ENCODE data around the gene DOCK3.
"Not testable (repeated sequence)": the region's sequence is repeated elsewhere in the genome, so short reads cannot be mapped to it uniquely, and the experiment has no call there.

Gene DOCK3

DNA sequence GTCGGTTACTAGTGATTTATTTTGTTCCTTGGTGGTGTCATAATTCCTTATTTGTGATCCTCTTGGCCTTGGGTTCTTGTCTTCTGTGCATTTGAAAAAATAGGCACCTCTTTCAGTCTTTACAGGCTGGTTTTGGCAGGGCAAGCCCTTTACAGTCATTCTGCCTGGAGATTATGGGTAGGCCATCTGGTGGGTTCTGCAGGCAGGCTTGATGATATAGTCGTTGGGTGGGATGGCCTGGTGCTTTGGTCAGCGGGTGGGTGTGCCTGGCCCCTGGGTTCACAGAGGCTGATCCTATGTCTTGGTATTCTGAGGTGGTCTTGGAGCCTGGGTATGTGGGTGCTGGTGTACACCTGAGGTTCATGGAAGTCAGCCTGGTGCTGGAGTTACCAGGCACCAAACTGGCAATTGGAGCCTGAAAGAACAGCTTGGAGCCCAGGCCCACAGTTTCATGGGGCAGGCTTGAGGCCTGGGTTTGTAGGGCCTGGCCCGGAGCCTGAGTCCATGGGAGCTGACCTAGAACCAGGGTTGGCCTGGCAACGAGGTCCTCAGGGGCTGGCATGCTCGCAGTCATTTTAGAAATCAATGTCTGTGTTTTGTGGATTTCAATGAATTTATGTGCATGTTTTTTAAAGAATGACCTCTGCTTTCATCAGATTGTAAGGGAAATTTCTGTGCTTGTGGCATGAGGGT, 63.3 kb downstream of the DOCK3 start:
- DNase-seq (ENCODE audit: low read depth), result no peak
- no peak overlapping the region for H3K4me3 ChIP-seq (ENCODE audit: low read length)
- TF ChIP-seq, protein P1, sequence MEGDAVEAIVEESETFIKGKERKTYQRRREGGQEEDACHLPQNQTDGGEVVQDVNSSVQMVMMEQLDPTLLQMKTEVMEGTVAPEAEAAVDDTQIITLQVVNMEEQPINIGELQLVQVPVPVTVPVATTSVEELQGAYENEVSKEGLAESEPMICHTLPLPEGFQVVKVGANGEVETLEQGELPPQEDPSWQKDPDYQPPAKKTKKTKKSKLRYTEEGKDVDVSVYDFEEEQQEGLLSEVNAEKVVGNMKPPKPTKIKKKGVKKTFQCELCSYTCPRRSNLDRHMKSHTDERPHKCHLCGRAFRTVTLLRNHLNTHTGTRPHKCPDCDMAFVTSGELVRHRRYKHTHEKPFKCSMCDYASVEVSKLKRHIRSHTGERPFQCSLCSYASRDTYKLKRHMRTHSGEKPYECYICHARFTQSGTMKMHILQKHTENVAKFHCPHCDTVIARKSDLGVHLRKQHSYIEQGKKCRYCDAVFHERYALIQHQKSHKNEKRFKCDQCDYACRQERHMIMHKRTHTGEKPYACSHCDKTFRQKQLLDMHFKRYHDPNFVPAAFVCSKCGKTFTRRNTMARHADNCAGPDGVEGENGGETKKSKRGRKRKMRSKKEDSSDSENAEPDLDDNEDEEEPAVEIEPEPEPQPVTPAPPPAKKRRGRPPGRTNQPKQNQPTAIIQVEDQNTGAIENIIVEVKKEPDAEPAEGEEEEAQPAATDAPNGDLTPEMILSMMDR (conservative IDR thresholded peaks at IDR 0.05; ENCODE audit: low read depth, low read length), result no peak

DNA sequence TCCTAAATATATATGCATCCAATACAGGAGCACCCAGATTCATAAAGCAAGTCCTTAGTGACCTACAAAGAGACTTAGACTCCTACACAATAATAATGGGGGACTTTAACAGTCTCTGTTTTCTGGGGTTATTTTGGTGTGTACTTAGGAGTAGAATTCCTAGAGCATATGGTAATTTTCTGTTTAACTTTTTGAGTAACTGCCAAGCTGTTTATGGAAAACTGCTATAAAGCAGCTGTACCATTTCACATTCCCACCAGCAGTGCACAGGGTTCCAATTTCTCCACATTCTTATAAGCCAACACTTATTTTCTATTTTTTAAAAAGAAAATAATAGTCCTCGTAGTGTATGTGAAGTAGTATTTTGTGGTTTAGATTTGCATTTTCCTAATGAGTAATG, 68.9 kb downstream of the DOCK3 start:
- DNase-seq (ENCODE audit: low read depth), result no peak
- no peak overlapping the region for H3K4me3 ChIP-seq (ENCODE audit: low read length)
- TF ChIP-seq, protein P1 (conservative IDR thresholded peaks at IDR 0.05; ENCODE audit: low read depth, low read length), result no peak

DNA sequence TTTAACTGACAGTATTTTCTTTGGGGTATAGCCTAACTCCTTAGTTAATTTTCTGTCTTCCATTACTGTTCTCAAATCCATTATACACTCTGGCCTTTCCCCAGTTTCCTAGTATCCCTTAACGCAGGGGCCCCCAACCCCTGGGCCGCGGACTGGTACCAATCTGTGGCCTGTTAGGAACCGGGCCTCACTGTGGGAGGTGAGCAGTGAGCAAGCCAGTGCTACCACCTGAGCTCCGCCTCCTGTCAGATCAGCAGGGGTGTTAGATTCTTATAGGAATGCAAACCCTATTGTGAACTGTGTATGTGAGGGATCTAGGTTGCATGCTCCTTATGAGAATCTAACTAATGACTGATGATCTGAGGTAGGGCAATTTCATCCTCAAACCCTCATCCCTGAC, 75.1 kb downstream of the DOCK3 start:
- no peak overlapping the region for H3K4me3 ChIP-seq (ENCODE audit: low read length)
- TF ChIP-seq, protein P1 (conservative IDR thresholded peaks at IDR 0.05; ENCODE audit: low read depth, low read length), result no peak
- no peak for DNase-seq (ENCODE audit: low read depth)

DNA sequence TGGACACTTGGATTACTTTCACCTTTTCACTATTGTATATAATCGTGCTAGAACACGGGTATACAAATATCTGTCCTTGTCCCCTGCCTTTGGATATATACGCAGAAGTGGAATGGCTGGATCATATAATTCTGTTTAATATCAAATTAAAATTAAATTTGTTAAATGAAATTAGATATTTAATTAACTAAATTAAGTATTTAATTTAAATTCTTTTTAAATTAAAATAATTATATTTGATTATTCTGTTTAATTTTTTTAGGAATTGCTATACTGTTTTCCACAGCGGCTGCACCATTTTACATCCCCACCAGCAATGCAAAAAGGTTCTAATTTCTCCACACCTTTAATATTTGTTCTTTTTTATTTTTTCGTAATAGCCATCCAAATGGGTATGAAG, 84.3 kb downstream of the DOCK3 start:
- TF ChIP-seq, protein P1 (conservative IDR thresholded peaks at IDR 0.05; ENCODE audit: low read depth, low read length), result no peak
- H3K4me3 ChIP-seq (ENCODE audit: low read length), result no peak overlapping the region
- DNase-seq (ENCODE audit: low read depth), result no peak

DNA sequence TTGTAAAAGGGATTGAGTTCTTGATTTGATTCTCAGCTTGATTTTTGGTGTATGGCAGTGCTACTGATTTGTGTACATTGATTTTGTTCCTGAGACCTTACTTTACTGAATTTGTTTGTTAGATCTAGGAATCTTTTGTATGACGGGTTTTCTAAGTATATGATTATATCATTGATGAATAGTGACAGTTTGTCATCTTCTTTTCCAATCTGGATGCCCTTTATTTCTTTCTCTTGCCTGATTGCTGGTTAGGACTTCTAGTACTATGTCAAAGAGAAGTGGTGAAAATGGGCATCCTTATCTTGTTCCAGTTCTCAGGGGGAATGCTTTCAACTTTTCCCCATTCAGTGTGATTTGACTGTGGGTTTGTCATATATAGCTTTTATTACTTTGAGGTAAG, 103.0 kb downstream of the DOCK3 start:
- TF ChIP-seq, protein P1 (conservative IDR thresholded peaks at IDR 0.05; ENCODE audit: low read depth, low read length), result no peak
- no peak overlapping the region for H3K4me3 ChIP-seq (ENCODE audit: low read length)
- no peak for DNase-seq (ENCODE audit: low read depth)

DNA sequence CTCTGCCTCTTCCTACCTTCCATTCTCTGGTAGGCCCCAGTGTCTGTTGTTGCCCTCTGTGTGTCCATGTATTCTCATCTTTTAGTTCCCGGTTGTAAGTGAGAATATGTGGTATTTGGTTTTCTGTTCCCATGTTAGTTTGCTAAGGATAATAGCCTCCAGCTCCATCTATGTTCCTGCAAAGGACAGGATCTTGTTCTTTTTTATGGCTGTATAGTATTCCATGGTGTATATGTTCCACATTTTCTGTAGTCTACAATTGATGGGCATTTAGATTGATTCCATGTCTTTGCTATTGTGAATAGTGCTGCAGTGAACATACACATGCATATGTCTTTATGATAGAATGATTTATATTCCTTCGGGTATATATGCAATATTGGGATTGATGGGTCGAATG, 107.0 kb downstream of the DOCK3 start:
- not testable (repeated sequence) for DNase-seq (ENCODE audit: low read depth); H3K4me3 ChIP-seq (ENCODE audit: low read length)

DNA sequence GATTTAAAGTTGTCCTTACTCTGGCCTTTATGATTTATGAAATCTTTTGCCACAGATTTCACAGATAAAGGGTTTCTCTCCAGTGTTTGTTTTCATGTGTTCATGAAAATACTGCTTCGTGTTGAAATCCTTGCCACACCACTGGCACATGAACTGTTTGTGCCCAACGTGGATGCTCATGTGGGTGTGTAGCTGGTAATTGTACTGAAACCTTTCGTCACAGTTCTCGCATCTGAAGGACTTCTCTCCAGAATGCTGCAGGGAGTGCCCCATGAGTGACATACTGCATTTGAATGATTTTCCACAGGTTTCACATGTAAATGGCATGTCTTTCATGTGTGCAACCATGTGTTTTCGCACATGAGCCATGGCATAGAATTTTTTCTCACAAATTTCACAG, 111.9 kb downstream of the DOCK3 start:
- TF ChIP-seq, protein P1 (conservative IDR thresholded peaks at IDR 0.05; ENCODE audit: low read depth, low read length), result no peak
- DNase-seq (ENCODE audit: low read depth), result no peak
- H3K4me3 ChIP-seq (ENCODE audit: low read length), result no peak overlapping the region

DNA sequence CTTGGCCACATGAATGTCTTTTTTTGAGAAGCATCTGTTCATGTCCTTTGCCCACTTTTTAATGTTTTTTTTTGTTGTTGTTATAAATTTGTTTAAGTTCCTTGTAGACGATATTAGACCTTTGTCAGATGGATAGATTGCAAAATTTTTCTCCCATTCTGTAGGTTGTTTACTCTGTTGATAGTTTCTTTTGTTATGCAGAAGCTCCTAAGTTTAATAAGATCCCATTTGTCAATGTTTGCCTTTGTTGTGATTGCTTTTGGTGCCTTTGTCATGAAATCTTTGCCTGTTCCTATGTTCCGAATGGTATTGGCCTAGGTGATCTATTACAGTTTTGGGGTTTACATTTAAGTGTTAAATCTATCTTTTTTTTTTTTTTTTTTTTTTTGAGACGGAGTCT, 116.2 kb downstream of the DOCK3 start:
- H3K4me3 ChIP-seq (ENCODE audit: low read length); DNase-seq (ENCODE audit: low read depth): not testable (repeated sequence)
